GM12801 (cell line): ENCODE measurements around the gene GJD4.

Source experiments
- TF ChIP-seq, protein P1 (sequence below): IDR thresholded peaks from one replicate; pipeline ENCODE4 v1.5.1; 2011; ENCODE audit warnings: control low read depth; ENCODE audit not compliant: insufficient read length; ENCODE audit errors: extremely low read depth

The GJD4 gene

GRCh38 chr10:35638101-35638500, 33.0 kb downstream of the GJD4 start:
- TF ChIP-seq, protein P1, sequence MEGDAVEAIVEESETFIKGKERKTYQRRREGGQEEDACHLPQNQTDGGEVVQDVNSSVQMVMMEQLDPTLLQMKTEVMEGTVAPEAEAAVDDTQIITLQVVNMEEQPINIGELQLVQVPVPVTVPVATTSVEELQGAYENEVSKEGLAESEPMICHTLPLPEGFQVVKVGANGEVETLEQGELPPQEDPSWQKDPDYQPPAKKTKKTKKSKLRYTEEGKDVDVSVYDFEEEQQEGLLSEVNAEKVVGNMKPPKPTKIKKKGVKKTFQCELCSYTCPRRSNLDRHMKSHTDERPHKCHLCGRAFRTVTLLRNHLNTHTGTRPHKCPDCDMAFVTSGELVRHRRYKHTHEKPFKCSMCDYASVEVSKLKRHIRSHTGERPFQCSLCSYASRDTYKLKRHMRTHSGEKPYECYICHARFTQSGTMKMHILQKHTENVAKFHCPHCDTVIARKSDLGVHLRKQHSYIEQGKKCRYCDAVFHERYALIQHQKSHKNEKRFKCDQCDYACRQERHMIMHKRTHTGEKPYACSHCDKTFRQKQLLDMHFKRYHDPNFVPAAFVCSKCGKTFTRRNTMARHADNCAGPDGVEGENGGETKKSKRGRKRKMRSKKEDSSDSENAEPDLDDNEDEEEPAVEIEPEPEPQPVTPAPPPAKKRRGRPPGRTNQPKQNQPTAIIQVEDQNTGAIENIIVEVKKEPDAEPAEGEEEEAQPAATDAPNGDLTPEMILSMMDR: no peak

DNA sequence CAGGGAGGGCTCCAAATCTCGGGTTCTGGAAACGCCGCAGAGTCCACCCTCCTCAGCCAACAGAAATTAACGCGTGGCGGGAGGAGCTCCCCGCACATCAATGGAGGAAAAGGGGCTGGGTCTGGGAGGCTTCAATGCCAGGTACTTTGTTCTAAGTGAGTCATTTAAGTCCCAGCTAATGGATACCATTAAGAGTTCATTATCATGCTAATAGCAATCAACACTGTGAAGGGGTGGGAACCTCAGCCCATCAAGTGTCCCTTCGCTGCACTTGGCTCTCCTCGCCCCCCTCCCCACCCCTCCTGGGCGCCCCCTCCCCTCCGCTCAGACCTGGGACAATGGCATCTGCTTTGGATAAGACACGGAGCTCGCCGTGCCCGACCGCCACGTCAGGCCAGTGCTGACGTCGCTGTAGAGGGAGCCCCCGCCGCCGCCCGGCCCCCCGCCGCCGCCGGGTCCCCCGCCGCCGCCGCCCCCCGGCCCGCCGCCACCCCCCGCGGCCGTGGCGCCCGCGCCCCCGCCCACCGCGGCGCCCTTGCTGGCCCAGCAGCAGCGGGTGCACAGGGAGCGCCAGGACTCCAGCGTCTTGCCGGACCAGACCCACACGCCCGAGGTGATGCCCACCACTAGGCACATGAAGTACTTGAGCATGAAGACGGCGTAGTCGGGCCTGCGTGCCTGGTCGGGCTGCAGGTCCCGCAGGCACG, 34.0 kb downstream of the GJD4 start:
- TF ChIP-seq, protein P1: no peak

- TF ChIP-seq, protein P1: no peak
Observed at GRCh38 chr10:35639728-35640401, 34.7 kb downstream of the GJD4 start.

DNA sequence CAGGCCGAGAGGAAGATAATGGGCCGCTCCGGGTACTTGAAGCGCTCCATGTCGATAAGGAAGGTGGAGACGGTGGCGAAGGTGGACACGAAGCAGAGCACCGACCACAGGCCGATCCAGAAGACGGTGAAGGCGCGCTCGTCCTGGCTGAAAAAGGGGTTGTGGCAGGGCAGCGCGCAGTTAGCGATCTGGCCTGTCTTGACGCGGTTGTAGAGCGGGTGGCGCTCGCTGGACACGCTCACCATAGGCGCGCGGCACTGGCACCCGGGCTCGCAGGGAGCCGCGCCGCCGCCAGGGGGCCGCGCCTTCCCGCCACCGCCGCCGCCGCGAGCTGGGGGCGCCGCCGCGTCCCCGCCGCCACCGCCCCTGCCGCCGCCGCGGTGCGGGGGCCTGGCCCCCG, 35.3 kb downstream of the GJD4 start:
- TF ChIP-seq, protein P1: no peak

GRCh38 chr10:35640951-35641675, 36.0 kb downstream of the GJD4 start:
- TF ChIP-seq, protein P1: no peak

DNA sequence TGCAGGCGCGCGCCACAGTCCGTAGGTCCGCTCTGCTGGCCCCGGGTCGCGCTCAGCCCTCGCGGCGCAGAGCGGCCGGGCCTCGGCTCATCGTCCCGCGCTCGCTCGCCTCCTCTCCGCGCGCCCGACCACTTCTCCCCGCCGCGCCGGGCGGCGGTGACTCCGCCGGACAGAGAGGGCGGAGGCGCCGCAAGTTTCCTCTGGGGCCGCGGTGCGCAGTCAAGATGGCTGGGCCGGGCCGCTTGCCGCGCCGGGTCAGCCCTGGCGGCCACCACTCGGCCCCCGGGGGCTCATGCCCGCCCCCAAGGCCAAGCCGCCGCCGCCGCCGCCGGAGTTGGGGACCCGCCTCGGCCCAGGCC, 36.5 kb downstream of the GJD4 start:
- TF ChIP-seq, protein P1: no peak

DNA sequence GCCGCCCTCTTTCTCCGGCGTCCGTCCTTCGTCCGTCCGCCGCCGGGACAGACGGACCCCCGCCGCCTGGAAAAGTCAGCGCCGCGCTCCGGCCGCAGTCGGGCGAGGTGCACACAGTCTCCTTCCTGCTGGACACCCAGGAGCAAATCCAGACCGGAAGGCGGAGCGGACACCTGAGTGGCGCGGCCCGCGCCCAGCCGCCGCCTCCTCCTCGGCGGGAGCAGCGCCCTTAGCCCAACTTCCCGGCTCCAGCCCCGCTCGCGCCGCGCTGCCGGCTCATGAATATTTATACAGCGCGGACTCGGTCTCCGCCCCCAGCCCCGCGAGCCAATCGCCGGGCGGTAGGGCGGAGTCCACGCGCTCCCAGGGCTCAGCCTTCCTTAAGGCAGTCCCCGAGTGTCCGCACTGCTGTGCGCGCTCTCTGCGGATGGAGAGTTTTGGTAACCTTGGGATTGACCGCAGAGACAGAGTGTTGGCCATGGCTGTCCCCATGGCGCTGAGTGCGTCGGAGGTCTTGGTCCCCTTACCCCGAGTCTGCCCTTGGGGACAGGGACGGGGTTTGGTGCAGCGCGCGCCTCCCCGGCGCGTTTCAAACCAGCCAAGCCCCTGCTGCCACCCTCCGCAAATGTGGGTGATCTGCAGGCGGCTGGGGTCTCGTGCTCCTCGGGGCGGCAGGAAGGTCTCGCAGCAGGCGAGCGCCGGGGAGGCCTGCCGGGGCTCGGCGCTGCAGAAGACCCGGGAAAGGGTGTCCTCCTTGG, 37.1 kb downstream of the GJD4 start, which contains the start of gene FZD8:
Gene FZD8, minus strand, starts transcription at position 262 of the 758 bp plus-strand sequence. CDS start 867 bp downstream, outside the sequence.
- TF ChIP-seq, protein P1: no peak
